Measurements from ENCODE around the gene CCSAP.
"Not testable (repeated sequence)": the region's sequence is repeated elsewhere in the genome, so short reads cannot be mapped to it uniquely, and the experiment has no call there.

CCSAP gene

DNA sequence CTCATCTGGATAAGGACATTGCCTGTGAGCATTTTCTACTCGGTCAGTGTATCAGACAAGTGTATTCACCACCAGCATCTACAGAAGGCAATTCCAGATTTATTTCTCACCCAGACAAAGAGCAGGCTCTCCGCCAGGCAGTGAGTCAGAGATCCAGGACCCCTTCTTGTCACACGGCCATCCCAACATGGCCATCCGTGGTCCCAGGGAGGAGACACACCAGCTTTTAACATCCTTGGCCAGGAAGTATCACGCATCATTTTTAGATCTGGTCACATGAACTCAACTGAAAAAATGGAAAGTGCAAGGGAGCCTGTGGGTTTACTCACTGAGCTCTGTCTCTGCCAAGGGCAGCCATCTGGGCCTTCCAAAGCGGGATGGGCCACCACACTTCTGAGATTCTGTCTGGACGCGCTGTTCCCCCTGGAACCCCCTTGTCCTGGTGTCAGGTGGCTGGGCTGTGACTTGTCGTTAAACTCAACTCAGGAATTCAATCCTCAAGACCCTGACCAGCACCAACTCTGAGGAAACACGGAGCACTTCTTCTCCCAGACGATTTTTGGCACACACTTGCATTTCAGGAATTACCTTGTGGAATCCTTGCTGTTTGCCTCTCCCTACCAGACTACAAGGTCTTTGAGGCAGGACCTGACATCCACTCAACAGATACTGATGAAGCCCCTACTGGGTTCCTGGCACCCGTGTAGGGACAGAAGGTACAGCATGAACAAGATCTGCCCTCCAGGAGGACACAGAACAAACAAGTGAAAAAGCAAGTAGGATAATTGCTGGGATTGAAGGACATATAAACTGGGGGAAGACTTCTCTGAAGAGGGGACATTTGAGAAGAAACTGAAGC, 21.6 kb upstream of the CCSAP start:
- DNase-seq (ENCODE audit: low read depth): no peak

DNA sequence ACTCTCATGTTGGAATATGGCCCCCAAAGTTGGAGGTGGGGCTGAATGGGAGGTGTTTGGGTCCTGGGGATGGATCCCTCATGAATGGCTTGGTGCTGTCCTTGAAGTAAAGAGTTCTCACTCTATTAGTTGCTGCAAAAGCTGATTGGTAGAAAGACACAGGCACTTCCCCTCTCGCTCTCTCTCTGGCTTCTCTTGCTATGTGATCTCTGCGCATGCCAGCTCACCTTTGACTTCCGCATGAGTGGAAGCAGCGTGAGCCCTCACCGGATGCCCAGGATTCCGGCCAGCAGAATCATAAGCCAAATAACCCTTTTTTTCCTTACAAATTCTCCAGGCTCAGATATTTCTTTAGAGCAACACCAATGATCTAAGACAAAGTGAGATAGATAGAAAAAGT, 20.9 kb upstream of the CCSAP start:
- DNase-seq (ENCODE audit: low read depth): peak; percentile 39

DNA sequence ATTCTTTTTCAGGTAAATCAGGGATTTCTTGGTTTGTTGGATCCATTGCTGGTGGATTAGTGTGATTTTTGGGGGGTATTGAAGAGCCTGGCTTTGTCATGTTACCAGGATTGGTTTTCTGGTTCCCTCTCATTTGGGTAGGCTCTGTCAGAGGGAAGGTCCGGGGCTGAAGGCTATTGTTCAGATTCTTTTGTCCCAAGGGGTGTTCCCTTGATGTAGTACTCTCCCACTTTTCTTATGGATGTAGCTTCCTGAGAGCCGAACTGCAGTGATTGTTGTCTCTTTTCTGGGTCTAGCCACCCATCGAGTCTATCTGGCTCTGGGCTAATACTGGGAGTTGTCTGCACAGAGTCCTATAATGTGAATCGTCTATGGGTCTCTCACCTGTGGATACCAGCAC, 17.6 kb upstream of the CCSAP start:
- DNase-seq (ENCODE audit: low read depth): no peak

DNA sequence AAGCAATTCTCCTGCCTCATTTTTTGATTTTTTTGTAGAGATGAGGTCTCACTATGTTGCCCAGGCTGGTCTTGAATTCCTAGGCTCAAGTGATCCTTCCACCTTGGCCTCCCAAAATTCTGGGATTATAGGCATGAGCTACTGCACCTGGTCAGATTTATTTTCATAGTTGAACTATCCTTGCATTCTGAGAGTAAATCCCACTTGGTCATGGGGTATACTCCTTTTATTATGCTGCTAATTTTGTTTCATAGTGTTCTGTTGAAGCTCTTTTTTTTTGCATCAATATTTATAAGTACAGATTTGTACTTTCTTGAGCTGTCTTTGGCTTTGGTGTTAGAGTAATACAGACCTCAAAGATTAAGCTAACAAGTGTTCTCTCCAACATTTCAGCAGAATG, 12.8 kb upstream of the CCSAP start:
- DNase-seq (ENCODE audit: low read depth): no peak

DNA sequence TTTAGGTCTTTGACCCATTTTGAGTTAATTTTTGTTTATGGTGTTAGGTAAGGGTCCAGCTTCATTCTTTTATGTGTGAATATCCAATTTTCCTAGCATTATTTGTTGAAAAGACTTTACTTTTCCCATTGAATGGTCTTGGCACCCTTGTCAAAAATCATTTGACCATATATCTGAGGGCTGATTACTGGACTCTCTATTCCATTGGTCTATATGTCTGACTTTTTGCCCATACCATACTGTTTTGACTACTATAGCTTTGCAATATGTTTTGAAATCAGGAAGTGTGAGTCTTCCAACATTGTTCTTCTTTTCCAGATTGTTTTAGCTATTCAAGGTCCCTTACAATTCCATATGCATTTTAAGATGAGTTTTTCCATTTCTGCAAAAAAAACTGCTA, 11.4 kb upstream of the CCSAP start:
- DNase-seq (ENCODE audit: low read depth): no peak

DNA sequence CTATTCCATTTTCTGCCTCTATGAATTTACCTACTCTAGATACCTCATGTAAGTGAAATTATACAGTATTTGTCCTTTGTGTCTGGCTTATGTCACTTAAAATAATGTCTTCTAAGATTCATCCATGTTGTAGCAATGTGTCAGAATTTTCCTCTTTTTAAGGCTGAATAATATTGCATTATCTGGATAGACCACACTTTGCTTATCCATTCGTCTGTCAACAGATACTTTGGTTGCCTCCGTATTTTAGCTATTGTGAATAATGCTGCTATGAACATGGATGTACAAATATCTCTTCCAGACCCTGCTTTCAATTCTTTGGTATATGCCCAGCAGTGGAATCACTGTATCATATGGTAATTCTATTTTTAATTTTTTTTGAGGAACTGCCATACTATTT, 10.1 kb upstream of the CCSAP start:
- DNase-seq (ENCODE audit: low read depth): no peak

DNA sequence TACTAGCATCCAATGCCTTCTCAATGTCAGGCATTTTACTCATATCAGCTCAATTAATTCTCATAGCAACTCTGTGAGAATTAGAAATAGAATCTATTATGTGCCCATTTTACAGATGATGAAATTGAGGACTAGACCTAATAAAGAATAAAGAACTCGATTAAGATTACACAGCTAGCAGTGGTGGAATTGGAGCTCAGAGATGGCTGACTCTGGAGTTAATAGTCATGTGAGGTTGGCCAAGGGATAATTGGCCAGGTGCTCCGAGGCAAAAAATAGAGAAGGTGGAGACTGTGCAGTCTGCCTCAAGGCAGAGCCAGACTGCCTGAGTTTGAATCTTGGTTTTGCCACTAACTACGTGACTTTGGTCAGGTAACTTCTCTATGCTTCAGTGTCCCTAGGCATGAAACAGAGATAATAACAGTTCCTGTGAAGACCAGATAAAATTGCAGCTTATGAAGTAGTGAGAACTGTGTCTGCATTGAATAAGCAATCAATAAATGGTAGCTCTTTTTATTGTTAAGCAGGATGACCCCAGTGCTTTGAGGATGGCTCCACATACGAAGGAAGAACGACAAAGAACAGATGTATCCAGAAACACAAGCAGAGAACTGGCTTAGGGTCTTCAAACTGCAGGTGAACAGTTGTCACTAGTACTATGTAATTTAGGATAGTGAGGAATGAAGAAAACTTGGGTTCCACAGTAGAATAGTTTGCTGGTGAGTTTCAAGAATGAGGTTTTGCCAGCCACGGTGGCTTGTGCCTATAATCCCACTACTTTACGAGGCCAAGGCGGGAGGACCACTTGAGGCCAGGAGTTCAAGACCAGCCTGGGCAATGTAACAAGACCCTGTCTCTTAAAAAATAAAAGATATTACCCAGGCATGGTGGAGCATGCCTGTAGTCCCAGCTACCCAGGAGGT, 6.9 kb upstream of the CCSAP start:
- DNase-seq (ENCODE audit: low read depth): no peak

DNA sequence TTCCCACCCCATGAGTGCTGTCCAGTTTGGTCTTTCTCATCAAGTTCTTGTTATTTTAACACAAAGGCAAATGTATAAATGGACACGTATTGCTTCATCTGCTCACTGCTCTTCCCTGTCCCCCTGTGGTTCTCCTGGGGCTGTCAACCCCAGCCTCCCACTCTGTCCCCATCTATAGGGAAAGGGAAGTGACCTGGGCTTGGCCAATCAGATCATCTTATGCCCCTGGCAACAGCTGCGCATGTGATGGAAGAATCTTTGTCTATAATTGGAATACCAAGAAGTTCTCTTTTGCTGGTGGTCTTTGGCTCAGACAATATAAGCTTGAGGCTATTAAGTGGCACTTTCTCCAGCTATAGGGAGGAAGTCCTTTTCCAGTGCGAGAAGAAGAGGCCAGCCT, 4.7 kb upstream of the CCSAP start:
- no peak for DNase-seq (ENCODE audit: low read depth)

DNA sequence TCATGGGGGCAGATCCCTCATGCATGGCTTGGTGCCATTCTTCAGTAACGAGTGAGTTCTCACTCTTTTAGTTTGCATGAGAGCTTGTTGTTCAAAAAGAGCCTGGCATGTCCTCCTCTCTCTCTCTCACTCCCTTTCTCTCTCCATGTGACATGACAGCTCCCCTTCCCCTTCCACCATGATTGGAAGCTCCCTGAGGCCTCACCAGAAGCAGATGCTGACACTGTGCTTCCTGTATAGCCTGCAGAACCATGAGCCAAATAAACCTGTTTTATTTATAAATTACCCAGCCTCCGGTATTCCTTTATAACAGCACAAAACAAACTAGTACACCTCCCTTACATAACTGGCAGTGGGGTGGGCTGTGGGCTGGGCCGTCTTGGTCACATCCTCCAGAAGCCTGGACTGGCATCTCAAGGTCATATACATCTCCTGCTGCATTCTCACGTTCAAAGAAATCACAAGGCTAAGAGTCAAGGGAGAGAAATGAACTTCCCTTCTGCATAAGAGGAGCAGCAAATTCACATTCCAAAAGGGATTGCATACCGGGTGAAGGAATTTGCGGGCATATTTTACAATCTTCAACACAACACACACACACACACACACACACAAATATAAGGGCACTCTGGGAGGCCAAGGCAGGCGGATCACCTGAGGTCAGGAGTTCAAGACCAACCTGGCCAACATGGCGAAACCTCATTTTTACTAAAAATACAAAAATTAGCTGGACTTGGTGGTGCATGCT, 2.3 kb upstream of the CCSAP start:
- DNase-seq (ENCODE audit: low read depth): peak; percentile 20

DNA sequence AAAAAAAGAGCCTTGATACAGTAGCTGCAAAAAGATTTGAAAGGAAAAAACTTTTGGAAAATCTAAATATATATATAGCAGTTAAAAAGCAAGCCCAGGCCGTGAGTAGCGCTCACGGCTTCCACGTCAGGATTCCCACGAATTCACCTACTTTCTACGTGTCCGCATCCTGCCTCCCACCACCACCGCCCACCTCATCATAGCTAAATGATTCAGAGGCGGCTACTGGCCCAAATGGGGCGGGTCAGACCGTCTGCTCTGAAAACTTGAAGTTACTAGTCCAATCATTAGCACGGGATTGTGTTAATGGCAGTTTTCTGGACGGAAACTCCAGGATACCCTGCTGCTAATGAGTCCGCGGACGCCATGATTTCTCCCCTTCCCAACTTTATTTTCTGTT, 1.3 kb upstream of the CCSAP start:
- no peak for DNase-seq (ENCODE audit: low read depth)

DNA sequence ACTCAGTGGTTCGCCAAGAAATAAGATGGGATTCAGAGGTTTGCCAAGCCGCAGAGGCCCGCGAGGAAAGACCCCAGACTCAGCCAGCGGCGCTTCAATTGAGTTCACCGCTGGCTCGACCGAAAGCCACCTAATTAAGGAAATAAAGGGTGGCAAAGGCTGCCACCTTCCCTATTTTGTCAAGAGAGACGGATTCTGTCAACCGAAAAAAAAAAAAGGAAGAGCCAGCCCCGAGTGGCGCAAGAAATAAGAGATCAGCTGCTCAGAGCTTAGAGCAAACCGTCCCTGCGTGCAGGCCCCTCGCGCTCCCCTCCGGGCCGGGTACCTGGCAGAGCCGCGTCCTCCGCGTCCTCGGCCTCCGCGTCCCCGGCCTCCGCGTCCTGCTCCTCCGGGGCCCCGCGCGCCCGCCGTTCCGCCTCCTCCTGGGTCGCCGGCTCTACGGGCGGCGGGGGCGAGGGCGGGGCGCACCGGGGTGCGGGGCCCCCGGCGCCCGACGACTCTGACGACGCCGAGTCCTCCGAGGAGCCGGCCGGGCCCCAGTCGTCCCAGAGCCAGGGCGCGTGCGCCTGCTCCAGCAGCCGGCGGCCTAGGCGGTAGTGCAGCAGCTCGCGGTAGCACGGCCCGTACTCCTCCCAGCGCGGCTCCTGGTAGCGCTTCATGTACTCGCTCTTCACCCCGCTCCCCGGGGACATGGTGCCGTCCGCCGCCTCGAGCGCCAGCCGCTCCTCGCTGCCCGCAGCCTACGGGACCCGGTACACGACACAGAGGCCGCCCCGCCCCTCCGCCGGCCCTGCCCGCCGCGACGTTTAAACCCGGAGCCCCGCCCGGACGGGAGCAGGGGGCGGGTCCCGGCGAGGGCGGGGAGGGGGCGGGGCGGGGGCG, 832 bp downstream of the CCSAP start:
- DNase-seq (ENCODE audit: low read depth): peak; percentile 70

DNA sequence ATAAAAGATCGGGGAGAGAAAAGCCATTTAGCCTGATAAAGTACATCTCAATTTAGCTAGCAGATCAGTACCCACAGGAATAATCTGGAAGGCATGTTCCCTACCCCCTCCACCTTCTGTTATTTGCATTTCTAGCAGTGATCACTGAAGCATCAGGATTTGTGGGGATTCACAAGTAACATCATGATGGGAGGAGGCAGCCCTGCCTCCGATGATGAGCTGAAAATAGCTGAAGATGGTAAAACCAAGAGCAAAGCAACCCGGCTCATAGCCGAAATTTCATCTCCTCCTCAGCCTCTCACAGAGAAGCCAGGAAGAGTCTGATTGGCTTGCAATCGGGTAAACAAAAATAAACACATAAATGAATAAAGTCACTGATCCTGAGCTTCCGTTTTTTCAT, 2.4 kb downstream of the CCSAP start:
- DNase-seq (ENCODE audit: low read depth): no peak

DNA sequence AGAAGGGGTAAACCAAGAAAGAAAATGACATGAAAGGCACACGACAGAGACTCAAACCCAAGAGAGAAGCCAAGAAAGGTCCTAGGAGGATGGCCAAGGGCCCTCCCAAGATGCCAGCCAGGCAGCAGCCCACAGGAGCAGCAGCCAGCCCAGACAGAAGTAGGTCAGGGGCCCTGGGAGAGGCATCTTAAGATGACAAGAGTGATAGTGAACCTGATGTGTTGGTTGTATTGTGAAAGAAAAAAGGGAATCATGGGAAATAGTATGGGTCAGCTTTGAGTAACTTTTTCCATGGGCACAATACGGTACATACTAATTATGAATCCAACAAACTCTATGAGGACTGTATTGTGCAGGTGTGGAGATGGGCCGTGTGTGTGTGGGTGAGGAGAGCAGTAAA, 3.3 kb downstream of the CCSAP start:
- DNase-seq (ENCODE audit: low read depth): no peak

DNA sequence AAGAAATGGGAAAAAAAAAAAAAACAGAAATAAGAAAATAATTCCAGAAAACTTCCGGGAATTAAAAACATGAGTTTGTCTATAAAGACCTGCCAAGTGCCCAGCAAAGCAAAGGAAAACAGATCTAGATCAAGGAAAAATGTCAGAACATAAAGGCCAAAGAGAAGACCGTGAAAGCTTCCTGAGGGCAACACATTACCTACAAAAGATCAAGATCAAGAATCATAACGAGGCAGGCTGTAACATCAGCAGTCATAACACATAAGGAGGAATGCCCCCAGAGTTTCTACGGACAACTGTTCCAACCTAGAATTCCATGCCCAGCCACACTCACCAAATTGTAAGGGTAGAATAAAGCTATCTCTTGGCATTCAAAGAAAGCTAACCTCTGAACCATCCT, 3.8 kb downstream of the CCSAP start:
- DNase-seq (ENCODE audit: low read depth): no peak

DNA sequence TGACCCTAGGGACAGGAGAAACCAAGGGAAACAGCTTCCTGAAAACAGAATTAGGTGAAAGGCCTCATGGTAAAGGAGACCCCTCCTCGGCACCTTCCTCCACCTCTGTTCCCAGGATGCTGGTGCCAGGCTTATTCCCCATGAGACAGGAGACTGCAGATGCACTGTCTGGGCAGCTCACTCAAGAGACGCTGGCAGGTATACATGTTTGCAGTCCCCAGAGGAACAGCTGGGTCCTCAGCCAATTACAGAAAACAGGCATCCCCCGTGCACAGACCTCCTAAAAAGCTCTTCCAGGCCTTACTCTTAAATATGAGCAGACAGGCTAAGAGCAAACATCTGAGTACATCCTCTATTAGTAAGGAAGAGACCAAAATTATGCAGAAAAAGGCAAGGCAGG, 6.5 kb downstream of the CCSAP start:
- no peak for DNase-seq (ENCODE audit: low read depth)

DNA sequence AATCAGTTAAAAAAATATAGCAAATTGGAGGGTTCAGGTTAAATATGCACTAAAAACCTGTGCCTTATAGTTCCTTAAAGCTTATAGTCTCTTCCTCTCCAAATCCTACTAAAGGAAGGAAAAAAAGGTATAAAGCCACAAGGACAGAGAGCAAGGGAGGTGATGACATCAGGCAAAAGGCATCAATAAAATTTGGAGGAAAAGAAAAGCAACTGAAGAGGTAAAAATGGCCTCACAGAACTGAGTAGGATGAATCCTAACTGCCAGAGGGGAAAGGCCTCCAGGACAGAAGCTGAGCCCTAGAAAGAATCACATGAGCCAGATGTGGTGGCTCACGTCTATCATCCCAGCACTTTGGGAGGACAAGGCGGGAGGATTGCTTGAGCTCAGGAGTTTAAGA, 8.1 kb downstream of the CCSAP start:
- no peak for DNase-seq (ENCODE audit: low read depth)

DNA sequence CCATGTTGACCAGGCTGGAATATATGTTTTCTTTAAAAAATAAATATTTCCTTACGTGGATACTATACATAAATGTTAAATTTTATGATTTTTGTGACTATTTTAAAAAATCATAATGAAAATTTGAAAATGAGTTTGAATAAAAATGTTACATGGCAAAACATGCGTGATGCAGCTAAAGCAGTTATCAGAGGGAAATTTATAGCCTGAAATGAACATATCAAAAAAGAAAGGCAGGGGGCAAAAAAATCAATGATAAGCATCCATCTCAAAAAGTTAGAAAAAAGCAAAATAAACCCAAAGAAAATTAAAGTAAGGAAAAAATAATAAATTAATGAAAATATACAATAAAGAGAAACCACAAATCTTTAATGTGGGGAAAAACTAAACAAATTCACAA, 8.6 kb downstream of the CCSAP start:
- DNase-seq (ENCODE audit: low read depth): no peak

DNA sequence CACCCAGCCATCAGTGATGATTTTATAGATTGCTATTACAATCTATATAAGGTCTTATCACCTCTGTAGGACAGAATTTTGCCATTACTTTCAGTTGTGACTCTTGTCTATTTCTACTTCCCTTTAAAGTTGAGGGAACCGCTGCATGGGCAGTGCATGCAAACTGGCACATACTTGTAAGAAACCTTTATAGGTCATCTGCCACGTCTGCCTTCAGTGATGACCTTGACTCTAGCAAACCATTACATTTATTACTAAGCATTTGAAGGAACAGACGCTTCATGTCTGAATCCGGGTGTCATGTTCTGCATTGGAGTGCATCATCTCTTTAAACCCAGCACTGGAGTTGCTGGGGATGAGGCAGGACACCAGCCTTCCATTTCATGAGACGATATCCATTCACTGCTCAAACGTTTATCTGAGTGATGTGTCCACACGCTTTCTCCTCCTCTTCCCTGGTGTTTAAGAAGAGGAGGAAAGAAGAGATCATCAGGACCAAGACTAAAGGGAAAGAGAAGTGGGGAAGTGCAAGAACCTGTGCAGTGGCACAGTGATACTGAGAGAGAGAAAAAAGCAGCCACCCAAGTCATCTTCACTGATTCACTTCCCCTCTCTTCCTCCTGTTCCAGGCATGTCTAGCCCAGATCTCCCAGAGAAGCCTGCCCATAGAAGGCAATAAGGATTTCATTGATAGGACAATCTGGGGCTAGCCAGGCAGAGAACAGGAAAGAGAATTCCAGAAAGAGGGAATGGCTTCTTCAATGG, 14.1 kb downstream of the CCSAP start:
- no peak for DNase-seq (ENCODE audit: low read depth)

DNA sequence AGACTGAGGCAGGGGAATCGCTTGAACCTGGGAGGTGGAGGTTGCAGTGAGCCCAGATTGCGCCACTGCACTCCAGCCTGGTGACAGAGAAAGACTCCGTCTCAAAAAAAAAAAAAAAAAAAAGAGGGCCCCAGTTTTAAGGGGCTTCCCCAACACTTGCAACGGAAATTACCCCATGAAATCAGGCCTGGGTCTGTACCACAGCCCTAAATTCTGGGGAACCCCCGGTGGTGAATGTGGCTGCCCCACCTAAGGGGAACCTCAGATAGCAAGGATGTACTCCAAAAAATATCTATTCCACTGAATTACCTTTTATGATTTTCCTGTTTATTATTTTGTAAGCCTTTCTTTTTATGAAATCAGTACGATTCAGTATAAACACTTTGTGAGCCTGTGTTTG, 15.1 kb downstream of the CCSAP start:
- DNase-seq (ENCODE audit: low read depth): not testable (repeated sequence)

DNA sequence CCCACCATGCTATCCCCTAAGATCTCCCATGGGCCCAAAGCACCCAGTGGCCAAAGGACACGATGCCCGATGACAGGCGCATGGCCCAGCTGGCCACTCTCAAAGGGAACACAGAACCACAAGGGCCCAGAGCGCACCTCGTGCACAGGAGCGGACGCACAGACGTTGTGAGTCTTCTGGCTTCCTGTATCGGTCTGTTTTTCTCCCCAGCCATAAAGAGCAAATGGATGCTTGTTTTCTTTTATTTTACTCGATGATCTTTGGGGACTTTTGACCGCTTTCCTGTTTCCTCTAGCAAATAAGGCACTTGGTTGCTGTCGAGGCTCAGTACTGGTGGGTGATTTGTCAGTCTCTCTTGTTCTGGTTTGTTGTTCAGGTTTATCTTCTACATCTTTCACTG, 16.2 kb downstream of the CCSAP start:
- DNase-seq (ENCODE audit: low read depth): no peak

Measured in iris pigment epithelial cell (primary cell).